ENCODE measurements around the gene TNXB.

- TF ChIP-seq CTCF (IDR thresholded peaks at IDR 0.05) (no peak), POLR2A (IDR thresholded peaks at IDR 0.05) (no peak)
Measured at GRCh38 chr6:32045811-32046449, 63.2 kb downstream of the TNXB start.
